ENCODE measurements around the gene AKR7A2. TPM values are rescaled to one million over a fixed set of nuclear protein-coding genes. Genes with fewer than 3 reads are reported as not detected.

AKR7A2 gene
- total and polyA plus RNA-seq, 2 donors (not counting 1 experiment from before 2014, with no cell fraction given), result 31.3 to 63.6 TPM

DNA sequence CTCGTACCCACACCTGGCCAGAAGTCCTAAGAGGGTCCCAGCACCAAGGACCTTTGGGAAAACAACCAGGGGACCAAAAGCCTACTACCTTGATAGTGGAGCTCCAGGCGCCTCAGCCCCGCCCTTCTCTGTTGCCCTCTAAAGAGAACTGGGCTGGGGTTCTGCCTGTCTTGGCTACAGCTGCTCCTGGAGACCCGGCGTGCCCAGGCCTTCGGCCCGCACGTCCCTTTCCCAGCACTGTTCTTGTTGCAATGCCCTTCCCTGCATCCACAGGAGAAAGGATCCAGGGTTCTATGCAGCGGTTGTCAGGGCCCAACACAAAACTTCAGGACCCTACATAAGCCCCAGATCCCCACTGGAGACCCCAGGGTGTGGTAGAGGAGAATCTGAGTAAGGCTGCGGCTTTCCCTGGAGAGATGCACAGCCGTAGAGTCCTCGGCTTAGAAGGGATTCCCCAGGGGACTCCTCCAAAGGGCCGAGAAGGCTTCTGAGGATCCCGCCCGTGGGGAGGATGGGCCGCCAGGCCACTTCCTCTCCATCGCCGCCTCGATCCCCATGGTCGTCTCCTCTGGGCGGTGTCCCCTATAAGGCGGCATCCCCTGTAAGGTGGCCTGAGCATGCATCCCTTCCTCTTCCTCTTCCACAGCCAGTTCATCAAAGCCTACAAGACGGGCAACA, 12.2 kb upstream of the AKR7A2 start:
- Histone ChIP-seq H3K27me3 (ENCODE audit: control insufficient read depth, insufficient read depth, low read length) (no peaks in the 10 kb centered on the region), H3K4me2 (ENCODE audit: extremely low read depth, insufficient read depth, low read length) (no peak overlapping the region), H3K27ac (ENCODE audit: insufficient read depth, low read length) (no peak overlapping the region), H3K4me3 (replicated peaks in 1 of 4; ENCODE audit: control extremely low read depth in 1 of 4, insufficient read depth in 1 of 4, low read depth in 3 of 4, low read length in 4 of 4) (no peak overlapping the region), H3K9me3 (ENCODE audit: control insufficient read depth, insufficient read depth, low read depth, low read length) (no peaks in the 10 kb centered on the region), H4K20me1 (ENCODE audit: control insufficient read depth, extremely low read depth, insufficient read depth, low read length) (no peaks in the 10 kb centered on the region), H3K79me2 (ENCODE audit: control insufficient read depth, insufficient read depth, low read length) (no peaks in the 10 kb centered on the region), H2AFZ (ENCODE audit: low read length) (no peak overlapping the region), H3K4me1 (ENCODE audit: control insufficient read depth, extremely low read depth, insufficient read depth, low read length) (no peaks in the 10 kb centered on the region), H3K36me3 (ENCODE audit: control insufficient read depth, insufficient read depth, low read length) (peaks cover 16% of the 10 kb centered on the region), H3K9ac (ENCODE audit: insufficient read depth, low read length) (no peak overlapping the region)
- no peak for DNase-seq (ENCODE audit: low read depth in 2 of 2)
- TF ChIP-seq, protein P1, sequence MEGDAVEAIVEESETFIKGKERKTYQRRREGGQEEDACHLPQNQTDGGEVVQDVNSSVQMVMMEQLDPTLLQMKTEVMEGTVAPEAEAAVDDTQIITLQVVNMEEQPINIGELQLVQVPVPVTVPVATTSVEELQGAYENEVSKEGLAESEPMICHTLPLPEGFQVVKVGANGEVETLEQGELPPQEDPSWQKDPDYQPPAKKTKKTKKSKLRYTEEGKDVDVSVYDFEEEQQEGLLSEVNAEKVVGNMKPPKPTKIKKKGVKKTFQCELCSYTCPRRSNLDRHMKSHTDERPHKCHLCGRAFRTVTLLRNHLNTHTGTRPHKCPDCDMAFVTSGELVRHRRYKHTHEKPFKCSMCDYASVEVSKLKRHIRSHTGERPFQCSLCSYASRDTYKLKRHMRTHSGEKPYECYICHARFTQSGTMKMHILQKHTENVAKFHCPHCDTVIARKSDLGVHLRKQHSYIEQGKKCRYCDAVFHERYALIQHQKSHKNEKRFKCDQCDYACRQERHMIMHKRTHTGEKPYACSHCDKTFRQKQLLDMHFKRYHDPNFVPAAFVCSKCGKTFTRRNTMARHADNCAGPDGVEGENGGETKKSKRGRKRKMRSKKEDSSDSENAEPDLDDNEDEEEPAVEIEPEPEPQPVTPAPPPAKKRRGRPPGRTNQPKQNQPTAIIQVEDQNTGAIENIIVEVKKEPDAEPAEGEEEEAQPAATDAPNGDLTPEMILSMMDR (conservative IDR thresholded peaks at IDR 0.05 in 1 of 2, IDR thresholded peaks at IDR 0.05 in 1 of 2; ENCODE audit: low read depth in 1 of 2, low read length in 2 of 2), result no peak

DNA sequence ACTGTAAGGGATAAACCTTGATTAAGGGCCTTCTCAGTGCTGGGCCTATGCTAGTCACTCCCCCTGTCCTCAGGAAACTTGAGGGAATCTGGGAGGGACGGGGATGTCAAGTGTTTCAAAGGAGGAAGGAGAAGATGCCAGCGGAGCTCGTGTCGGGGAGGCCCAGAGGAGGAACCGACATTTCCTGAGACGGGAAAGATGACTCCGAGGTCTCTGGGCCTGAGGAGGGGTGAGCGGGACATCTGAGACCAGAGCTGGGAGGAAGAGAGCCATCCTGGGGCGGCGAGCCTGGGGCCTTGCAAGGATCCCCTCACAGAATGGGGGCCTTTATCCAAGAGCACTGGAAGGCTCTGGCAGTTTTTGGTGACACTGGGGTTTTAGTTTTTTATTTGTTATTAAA, 10.5 kb upstream of the AKR7A2 start:
- no peak overlapping the region for H2AFZ ChIP-seq (ENCODE audit: low read length)

DNA sequence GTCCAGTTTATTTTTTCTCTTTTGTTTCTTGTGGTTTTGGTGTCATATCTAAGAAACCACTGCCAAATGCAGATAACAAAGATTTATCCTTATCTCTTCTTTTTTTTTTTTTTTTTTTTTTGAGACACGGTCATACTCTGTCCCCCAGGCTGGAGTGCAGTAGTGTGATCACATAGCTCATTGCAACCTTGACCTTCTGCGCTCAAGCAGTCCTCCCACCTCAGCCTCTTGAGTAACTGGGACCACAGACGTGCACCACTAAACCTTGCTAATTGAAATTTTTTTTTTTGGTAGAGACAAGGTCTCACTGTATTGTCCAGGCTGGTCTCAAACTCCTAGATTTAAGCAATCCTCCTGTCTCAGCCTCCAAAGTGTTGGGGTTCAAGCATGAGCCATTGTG, 9.1 kb upstream of the AKR7A2 start:
- no peak overlapping the region for H3K9ac ChIP-seq (ENCODE audit: insufficient read depth, low read length)
- TF ChIP-seq, protein P1 (conservative IDR thresholded peaks at IDR 0.05 in 1 of 2, IDR thresholded peaks at IDR 0.05 in 1 of 2; ENCODE audit: low read depth in 1 of 2, low read length in 2 of 2), result no peak
- TF ChIP-seq EZH2 (IDR thresholded peaks at IDR 0.05; ENCODE audit: low read length, missing control alignments), result no peak
- H3K27me3 ChIP-seq (ENCODE audit: control insufficient read depth, insufficient read depth, low read length), result no peaks in the 10 kb centered on the region
- H3K4me2 ChIP-seq (ENCODE audit: extremely low read depth, insufficient read depth, low read length), result no peak overlapping the region
- DNase-seq (ENCODE audit: low read depth in 2 of 2), result no peak
- H3K79me2 ChIP-seq (ENCODE audit: control insufficient read depth, insufficient read depth, low read length), result no peaks in the 10 kb centered on the region
- H4K20me1 ChIP-seq (ENCODE audit: control insufficient read depth, extremely low read depth, insufficient read depth, low read length), result no peaks in the 10 kb centered on the region
- H3K27ac ChIP-seq (ENCODE audit: insufficient read depth, low read length), result no peak overlapping the region
- no peaks in the 10 kb centered on the region for H3K9me3 ChIP-seq (ENCODE audit: control insufficient read depth, insufficient read depth, low read depth, low read length)
- H3K4me3 ChIP-seq (replicated peaks in 1 of 4; ENCODE audit: control extremely low read depth in 1 of 4, insufficient read depth in 1 of 4, low read depth in 3 of 4, low read length in 4 of 4), result no peak overlapping the region
- H3K36me3 ChIP-seq (ENCODE audit: control insufficient read depth, insufficient read depth, low read length), result peaks cover 14% of the 10 kb centered on the region
- H3K4me1 ChIP-seq (ENCODE audit: control insufficient read depth, extremely low read depth, insufficient read depth, low read length), result no peaks in the 10 kb centered on the region
- H2AFZ ChIP-seq (ENCODE audit: low read length), result no peak overlapping the region

More for the DNA sequence above, 10.5 kb upstream of the AKR7A2 start:
- no peaks in the 10 kb centered on the region for H3K79me2 ChIP-seq (ENCODE audit: control insufficient read depth, insufficient read depth, low read length)
- no peak overlapping the region for H3K9ac ChIP-seq (ENCODE audit: insufficient read depth, low read length)
- H3K36me3 ChIP-seq (ENCODE audit: control insufficient read depth, insufficient read depth, low read length), result peaks cover 19% of the 10 kb centered on the region
- H3K9me3 ChIP-seq (ENCODE audit: control insufficient read depth, insufficient read depth, low read depth, low read length), result no peaks in the 10 kb centered on the region
- no peak overlapping the region for H3K4me3 ChIP-seq (replicated peaks in 1 of 4; ENCODE audit: control extremely low read depth in 1 of 4, insufficient read depth in 1 of 4, low read depth in 3 of 4, low read length in 4 of 4)
- no peaks in the 10 kb centered on the region for H3K27me3 ChIP-seq (ENCODE audit: control insufficient read depth, insufficient read depth, low read length)
- no peak for TF ChIP-seq EZH2 (IDR thresholded peaks at IDR 0.05; ENCODE audit: low read length, missing control alignments)
- TF ChIP-seq, protein P1 (conservative IDR thresholded peaks at IDR 0.05 in 1 of 2, IDR thresholded peaks at IDR 0.05 in 1 of 2; ENCODE audit: low read depth in 1 of 2, low read length in 2 of 2), result no peak
- DNase-seq (ENCODE audit: low read depth in 2 of 2), result no peak
- no peak overlapping the region for H3K27ac ChIP-seq (ENCODE audit: insufficient read depth, low read length)
- no peak overlapping the region for H3K4me2 ChIP-seq (ENCODE audit: extremely low read depth, insufficient read depth, low read length)
- H4K20me1 ChIP-seq (ENCODE audit: control insufficient read depth, extremely low read depth, insufficient read depth, low read length), result no peaks in the 10 kb centered on the region
- no peaks in the 10 kb centered on the region for H3K4me1 ChIP-seq (ENCODE audit: control insufficient read depth, extremely low read depth, insufficient read depth, low read length)

All from fibroblast of lung (primary cell).